Esophagus squamous epithelium (tissue), 4 donors: ENCODE data around the gene RNF141.

Experiments
- POLR2A ChIP-seq, 4 donors: fragments of 450-650 bp; IDR thresholded peaks; one replicate each; pipeline ENCODE4 v1.6.1; 2017; ENCODE audit warnings: antibody characterized with exemption in 4 of 4, mild to moderate bottlenecking in 4 of 4, moderate library complexity in 3 of 4
- TF ChIP-seq, protein P1 (sequence below), 6 experiments: fragments of 450-650 bp in 4 of 6; fragments of 200-600 bp in 2 of 6; sonication (generic) in 2 of 6; IDR thresholded peaks; one replicate each; pipeline ENCODE4 v1.5.1; 2016 to 2019; ENCODE audit warnings: antibody characterized with exemption in 6 of 6, mild to moderate bottlenecking in 4 of 6, moderate library complexity in 4 of 6

GRCh38 chr11:10502065-10502680 lies 38.8 kb downstream of the RNF141 start:
- TF ChIP-seq, protein P1, sequence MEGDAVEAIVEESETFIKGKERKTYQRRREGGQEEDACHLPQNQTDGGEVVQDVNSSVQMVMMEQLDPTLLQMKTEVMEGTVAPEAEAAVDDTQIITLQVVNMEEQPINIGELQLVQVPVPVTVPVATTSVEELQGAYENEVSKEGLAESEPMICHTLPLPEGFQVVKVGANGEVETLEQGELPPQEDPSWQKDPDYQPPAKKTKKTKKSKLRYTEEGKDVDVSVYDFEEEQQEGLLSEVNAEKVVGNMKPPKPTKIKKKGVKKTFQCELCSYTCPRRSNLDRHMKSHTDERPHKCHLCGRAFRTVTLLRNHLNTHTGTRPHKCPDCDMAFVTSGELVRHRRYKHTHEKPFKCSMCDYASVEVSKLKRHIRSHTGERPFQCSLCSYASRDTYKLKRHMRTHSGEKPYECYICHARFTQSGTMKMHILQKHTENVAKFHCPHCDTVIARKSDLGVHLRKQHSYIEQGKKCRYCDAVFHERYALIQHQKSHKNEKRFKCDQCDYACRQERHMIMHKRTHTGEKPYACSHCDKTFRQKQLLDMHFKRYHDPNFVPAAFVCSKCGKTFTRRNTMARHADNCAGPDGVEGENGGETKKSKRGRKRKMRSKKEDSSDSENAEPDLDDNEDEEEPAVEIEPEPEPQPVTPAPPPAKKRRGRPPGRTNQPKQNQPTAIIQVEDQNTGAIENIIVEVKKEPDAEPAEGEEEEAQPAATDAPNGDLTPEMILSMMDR (IDR thresholded peaks at IDR 0.05) = no peak
- TF ChIP-seq POLR2A (IDR thresholded peaks at IDR 0.05) = no peak
